ENCODE measurements around the gene RHBDL3.

- TF ChIP-seq CTCF (IDR thresholded peaks at IDR 0.05) = no peak
- no peak for TF ChIP-seq POLR2A (IDR thresholded peaks at IDR 0.05)
Observed at GRCh38 chr17:32269377-32269776, 3.7 kb downstream of the RHBDL3 start.

All from ovary (tissue), 3 donors.